K562 (cell line): Measurements from ENCODE around the gene FAM98C. TPM values are rescaled to one million over a fixed set of nuclear protein-coding genes. Genes with fewer than 3 reads are reported as not detected.

Source experiments
- ATF1 ChIP-seq, 2 experiments: fragments of 450-650 bp in 1 of 2; IDR thresholded peaks; 2 replicates each; pipeline ENCODE4 v1.6.1; 2016; ENCODE audit warnings: missing compliant biosample characterization in 1 of 2, missing genetic modification characterization in 1 of 2
- ATF2 ChIP-seq: sonication (generic); formaldehyde crosslinking; IDR thresholded peaks from 2 replicates; pipeline ENCODE4 v1.8.1; 2022; ENCODE audit warnings: missing genetic modification reagents
- CTCFL ChIP-seq: IDR thresholded peaks from 2 replicates; pipeline ENCODE4 v1.6.1; 2011; ENCODE audit warnings: borderline replicate concordance, low read depth, mild to moderate bottlenecking, moderate library complexity, low read length; ENCODE audit not compliant: insufficient read depth, poor library complexity, severe bottlenecking
- ELF1 ChIP-seq: fragments of 200-800 bp; sonication (Bioruptor generic); IDR thresholded peaks from 2 replicates; pipeline ENCODE4 v1.6.1; 2016; ENCODE audit warnings: missing genetic modification characterization, missing compliant biosample characterization
- FOXK2 ChIP-seq, 2 experiments: fragments of 450-650 bp; IDR thresholded peaks in 1 of 2; conservative IDR thresholded peaks in 1 of 2; 2 replicates each; pipeline ENCODE4 v1.6.1; 2016; ENCODE audit warnings: low read depth in 2 of 2, mild to moderate bottlenecking in 1 of 2
- GTF2B ChIP-seq: IDR thresholded peaks from 2 replicates; pipeline ENCODE4 v1.6.1; 2011; ENCODE audit not compliant: insufficient read length; ENCODE audit errors: extremely low read depth
- HDAC6 ChIP-seq: IDR thresholded peaks from 2 replicates; pipeline ENCODE4 v1.6.1; 2012; ENCODE audit warnings: low read depth, mild to moderate bottlenecking, control low read depth, inconsistent platforms, low read length, moderate library complexity
- HOMEZ ChIP-seq: fragments of 250-450 bp; sonication (Bioruptor Pico); IDR thresholded peaks from 2 replicates; pipeline ENCODE4 v1.4.0; 2020; ENCODE audit warnings: mild to moderate bottlenecking, moderate library complexity
- ID3 ChIP-seq, 2 experiments: fragments of 250-450 bp in 1 of 2; fragments of 450-650 bp in 1 of 2; sonication (Bioruptor Pico) in 1 of 2; IDR thresholded peaks; 2 replicates each; pipeline versions ENCODE4 v1.6.1 to v1.8.0; 2016 to 2021; ENCODE audit warnings: mild to moderate bottlenecking in 2 of 2, moderate library complexity in 2 of 2, missing compliant biosample characterization in 1 of 2, missing genetic modification characterization in 1 of 2
- JUND ChIP-seq, 2 experiments: IDR thresholded peaks; 2 replicates in 1 of 2; 3 replicates in 1 of 2; pipeline ENCODE4 v1.6.1; 2011; ENCODE audit warnings: borderline replicate concordance in 2 of 2, low read depth in 2 of 2, low read length in 2 of 2, improper control_type of control experiment in 1 of 2, missing biosample characterization in 1 of 2, missing genetic modification characterization in 1 of 2, missing genetic modification reagents in 1 of 2
- KLF10 ChIP-seq: fragments of 250-450 bp; sonication (Bioruptor Pico); IDR thresholded peaks from 2 replicates; pipeline ENCODE4 v1.6.1; 2021; ENCODE audit warnings: matching md5 sums
- MNT ChIP-seq, 2 experiments: fragments of 450-650 bp; conservative IDR thresholded peaks; 2 replicates each; pipeline ENCODE4 v1.6.1; 2017; ENCODE audit warnings: mild to moderate bottlenecking in 2 of 2, moderate library complexity in 2 of 2
- NRF1 ChIP-seq, 2 experiments: fragments of 450-650 bp; IDR thresholded peaks in 1 of 2; conservative IDR thresholded peaks in 1 of 2; 2 replicates each; pipeline ENCODE4 v1.6.1; 2014; ENCODE audit warnings: mild to moderate bottlenecking in 2 of 2
- ZNF347 ChIP-seq: fragments of 450-650 bp; formaldehyde crosslinking; IDR thresholded peaks from 2 replicates; pipeline ENCODE4 v1.4.0; 2020; ENCODE audit warnings: low read depth, mild to moderate bottlenecking, moderate library complexity
- ZNF76 ChIP-seq: fragments of 250-450 bp; sonication (Bioruptor Pico); IDR thresholded peaks from 2 replicates; pipeline ENCODE4 v1.4.0; 2020; ENCODE audit warnings: mild to moderate bottlenecking, moderate library complexity, borderline replicate concordance
- polyA plus RNA-seq, 8 experiments: library from polyadenylated mRNA; depleted of rRNA in 4 of 8; stranded (reverse) in 5 of 8; unstranded in 3 of 8; fragments of >200 nt; fragmentation: Nextera tagmentation in 2 of 8; fragmentation: Illumina TruSeq in 1 of 8; extraction: Ambion mirVana in 2 of 8; extraction: Trizol in 1 of 8; gene quantifications; 2 replicates each; pipeline versions ENCODE4 v1.2.1 to v1.2.3, GENCODE V29; 2011 to 2014; ENCODE audit warnings: inconsistent platforms in 1 of 8, missing spikeins in 1 of 8
- total RNA-seq, 7 experiments: library from RNA; depleted of rRNA in 6 of 7; stranded (reverse); fragments of >200 nt in 6 of 7; fragmentation: Illumina TruSeq in 2 of 7; extraction: Trizol in 2 of 7; gene quantifications; 2 replicates each; pipeline versions ENCODE4 v1.2.1 to v1.2.3, GENCODE V29; 2011 to 2021; ENCODE audit warnings: low replicate concordance in 1 of 7

FAM98C gene
- total and polyA plus RNA-seq, 9 of the 15 experiments (the other 6 are each of a cell fraction or from before 2014, with no cell fraction given) = 1.7 to 43.8 (median 13.7) TPM

- TF ChIP-seq HDAC6 = no peak
- TF ChIP-seq ZNF76 (CRISPR knock-in tag) = no peak
- peak; percentile 46; the same call in 1 of the 2 replicates for TF ChIP-seq ATF2 (CRISPR knock-in tag)
- 0 out of 2 replicates have a peak, but pooled peaks have one; percentile 38 for TF ChIP-seq ELF1 (tag)
- TF ChIP-seq FOXK2 (conservative IDR thresholded peaks at IDR 0.05 in 1 of 2, IDR thresholded peaks at IDR 0.05 in 1 of 2; ENCODE audit: low read depth in 2 of 2) = peak; percentile 23 to 44; a peak in 2 of 4 replicates
- peak; percentile 49; the same call in 1 of the 2 replicates for TF ChIP-seq ATF1 (CRISPR knock-in tag; IDR thresholded peaks at IDR 0.05)
- peak; percentile 97 for TF ChIP-seq ATF1 (tag; IDR thresholded peaks at IDR 0.05)
- no peak for TF ChIP-seq ZNF347 (CRISPR knock-in tag)
- no peak for TF ChIP-seq GTF2B
- TF ChIP-seq HOMEZ = no peak
- peak; percentile 63 for TF ChIP-seq JUND (IDR thresholded peaks at IDR 0.05; ENCODE audit: borderline replicate concordance, low read depth, low read length)
- TF ChIP-seq JUND (tag; IDR thresholded peaks at IDR 0.05; ENCODE audit: borderline replicate concordance, low read depth, low read length) = peak; percentile 55; the same call in 1 of the 3 replicates
- TF ChIP-seq NRF1 (conservative IDR thresholded peaks at IDR 0.05 in 1 of 2, IDR thresholded peaks at IDR 0.05 in 1 of 2) = peak; percentile 46 to 54; a peak in 3 of 4 replicates
- no peak for TF ChIP-seq CTCFL
- TF ChIP-seq ID3 (CRISPR knock-in tag; IDR thresholded peaks at IDR 0.05) = no peak
- TF ChIP-seq ID3 (tag; IDR thresholded peaks at IDR 0.05) = no peak
- no peak for TF ChIP-seq KLF10 (CRISPR knock-in tag)
- peak in 1 of 2 experiments; percentile 73; a peak in 3 of 4 replicates for TF ChIP-seq MNT (conservative IDR thresholded peaks at IDR 0.05)
Measured at GRCh38 chr19:38417544-38418506, 14.9 kb downstream of the FAM98C start (continued).
